Esophagus mucosa (tissue), 1 donor: Measurements from ENCODE around the gene ITPK1. TPM values are rescaled to one million over a fixed set of nuclear protein-coding genes. Genes with fewer than 3 reads are reported as not detected.

Experiments used
- ATAC-seq: fragments of 200-7000 bp; cut with Tn5 transposase; one replicate; pipeline ENCODE4 v1.9.1; 2020
- total RNA-seq: library from RNA; stranded (reverse); gene quantifications from one replicate; pipeline ENCODE4 v1.2.4, GENCODE V29; 2023
- donor health status: DM: yes; HTN: yes; CAD: no.

Gene ITPK1
- total RNA-seq, 1 donor from 2014 or later = 22.1 TPM

- ATAC-seq = no peak
Observed at GRCh38 chr14:92932448-92933395, 183.0 kb downstream of the ITPK1 start.

- no peak for ATAC-seq
Observed at GRCh38 chr14:92931681-92932447, 183.9 kb downstream of the ITPK1 start.

- ATAC-seq = peak; percentile 63
Observed at GRCh38 chr14:92930737-92931602, 184.8 kb downstream of the ITPK1 start.

- ATAC-seq = no peak
Observed at GRCh38 chr14:92929689-92930608, 185.8 kb downstream of the ITPK1 start.

GRCh38 chr14:92928961-92929688 is 186.6 kb downstream of the ITPK1 start:
- no peak for ATAC-seq

GRCh38 chr14:92928258-92928629 is 187.5 kb downstream of the ITPK1 start:
- ATAC-seq = no peak

- no peak for ATAC-seq
Observed at GRCh38 chr14:92927349-92928257, 188.1 kb downstream of the ITPK1 start.

GRCh38 chr14:92926931-92927330 is 188.8 kb downstream of the ITPK1 start:
- ATAC-seq = no peak

- peak; percentile 82 for ATAC-seq
Observed at GRCh38 chr14:92926180-92926845, 189.4 kb downstream of the ITPK1 start.

- ATAC-seq = no peak
Observed at GRCh38 chr14:92925446-92925845, 190.3 kb downstream of the ITPK1 start.

- ATAC-seq = no peak
Observed at GRCh38 chr14:92924247-92924646, 191.5 kb downstream of the ITPK1 start.

- ATAC-seq = no peak
Observed at GRCh38 chr14:92923744-92924103, 192.0 kb downstream of the ITPK1 start.

GRCh38 chr14:92922883-92923743 is 192.6 kb downstream of the ITPK1 start, which contains the start of gene CHGA:
TSS of gene CHGA (plus strand) at chr14:92923150. CDS start at chr14:92923360, 210 bp downstream.
- peak; percentile 42 for ATAC-seq

- no peak for ATAC-seq
Observed at GRCh38 chr14:92922155-92922735, 193.5 kb downstream of the ITPK1 start.

- no peak for ATAC-seq
Observed at GRCh38 chr14:92920001-92920400, 195.7 kb downstream of the ITPK1 start.

GRCh38 chr14:92917956-92918355 is 197.8 kb downstream of the ITPK1 start:
- no peak for ATAC-seq
